HepG2 (cell line): Measurements from ENCODE around the gene C20orf96. TPM values are rescaled to one million over a fixed set of nuclear protein-coding genes. Genes with fewer than 3 reads are reported as not detected.

Source experiments
- ARNT2 ChIP-seq: sonication (generic); formaldehyde crosslinking; IDR thresholded peaks from 2 replicates; pipeline ENCODE4 v1.8.0; 2022; ENCODE audit warnings: mild to moderate bottlenecking, low read depth, missing genetic modification reagents, moderate library complexity
- ATAD3A ChIP-seq: sonication (generic); formaldehyde crosslinking; IDR thresholded peaks from 2 replicates; pipeline ENCODE4 v1.4.0; 2020; ENCODE audit warnings: missing genetic modification reagents
- CAMTA2 ChIP-seq: sonication (generic); formaldehyde crosslinking; IDR thresholded peaks from 2 replicates; pipeline ENCODE4 v1.4.0; 2020; ENCODE audit warnings: mild to moderate bottlenecking, missing genetic modification reagents, borderline replicate concordance
- RAD21 ChIP-seq: fragments of 450-650 bp; formaldehyde crosslinking; IDR thresholded peaks from 2 replicates; pipeline ENCODE4 v1.5.0; 2020; ENCODE audit warnings: mild to moderate bottlenecking
- RFX1 ChIP-seq: fragments of 450-650 bp; IDR thresholded peaks from 2 replicates; pipeline ENCODE4 v1.6.1; 2017
- SAP130 ChIP-seq: IDR thresholded peaks from 2 replicates; pipeline ENCODE4 v1.6.1; 2016; ENCODE audit warnings: low read depth
- SMARCC2 ChIP-seq: fragments of 450-650 bp; IDR thresholded peaks from 2 replicates; pipeline ENCODE4 v1.6.1; 2017; ENCODE audit warnings: antibody characterized with exemption, mild to moderate bottlenecking
- SOX6 ChIP-seq, 2 experiments: fragments of 450-650 bp in 1 of 2; sonication (generic) in 1 of 2; formaldehyde crosslinking in 1 of 2; IDR thresholded peaks; 2 replicates each; pipeline versions ENCODE4 v1.4.0 to v1.6.1; 2017 to 2020; ENCODE audit warnings: antibody characterized with exemption in 1 of 2, mild to moderate bottlenecking in 1 of 2, missing genetic modification reagents in 1 of 2
- TBX2 ChIP-seq: sonication (generic); formaldehyde crosslinking; IDR thresholded peaks from 2 replicates; pipeline ENCODE4 v1.5.0; 2020; ENCODE audit warnings: missing genetic modification reagents, mild to moderate bottlenecking, borderline replicate concordance
- TMF1 ChIP-seq: sonication (generic); formaldehyde crosslinking; IDR thresholded peaks from 2 replicates; pipeline ENCODE4 v1.8.1; 2022; ENCODE audit warnings: low read depth, missing genetic modification reagents
- TOE1 ChIP-seq: sonication (generic); formaldehyde crosslinking; IDR thresholded peaks from 2 replicates; pipeline ENCODE4 v1.4.0; 2020; ENCODE audit warnings: mild to moderate bottlenecking, missing genetic modification reagents
- U2AF2 ChIP-seq: fragments of 200-400 bp; formaldehyde crosslinking; IDR thresholded peaks from 2 replicates; pipeline ENCODE4 v1.6.1; 2017; ENCODE audit warnings: low read depth, mild to moderate bottlenecking, low read length
- ZNF326 ChIP-seq: sonication (generic); formaldehyde crosslinking; IDR thresholded peaks from 2 replicates; pipeline ENCODE4 v1.4.0; 2020; ENCODE audit warnings: missing genetic modification reagents, borderline replicate concordance
- ZNF737 ChIP-seq: sonication (generic); formaldehyde crosslinking; IDR thresholded peaks from 2 replicates; pipeline ENCODE4 v1.5.0; 2020; ENCODE audit warnings: missing genetic modification reagents, mild to moderate bottlenecking, borderline replicate concordance
- polyA plus RNA-seq, 8 experiments: library from polyadenylated mRNA; depleted of rRNA in 3 of 8; stranded (reverse) in 7 of 8; unstranded in 1 of 8; fragments of >200 nt; fragmentation: Illumina TruSeq in 4 of 8; extraction: Trizol in 4 of 8; gene quantifications; 2 replicates each; pipeline versions ENCODE4 v1.2.1 to v1.2.3, GENCODE V29; 2011 to 2016; ENCODE audit warnings: low read depth in 4 of 8, missing spikeins in 1 of 8, mixed read lengths in 1 of 8; ENCODE audit not compliant: insufficient read depth in 1 of 8
- total RNA-seq, 5 experiments: library from RNA; depleted of rRNA; stranded (reverse); fragments of >200 nt; fragmentation: Illumina TruSeq; extraction: Trizol; gene quantifications; 2 replicates each; pipeline ENCODE4 v1.2.3, GENCODE V29; 2016; ENCODE audit warnings: low read depth in 1 of 5
- TF ChIP-seq, protein P1 (sequence below): sonication (generic); formaldehyde crosslinking; IDR thresholded peaks from 2 replicates; pipeline ENCODE4 v1.5.0; 2020; ENCODE audit warnings: missing genetic modification reagents, mild to moderate bottlenecking, borderline replicate concordance
- TF ChIP-seq, protein P2 (sequence below): sonication (generic); formaldehyde crosslinking; IDR thresholded peaks from 2 replicates; pipeline ENCODE4 v1.5.1; 2020; ENCODE audit warnings: missing genetic modification reagents, mild to moderate bottlenecking, borderline replicate concordance
- TF ChIP-seq, protein P3 (sequence below): sonication (generic); formaldehyde crosslinking; conservative IDR thresholded peaks from 2 replicates; pipeline ENCODE4 v1.4.0; 2020; ENCODE audit warnings: missing genetic modification reagents
- TF ChIP-seq, protein P4 (sequence below): sonication (generic); formaldehyde crosslinking; IDR thresholded peaks from 2 replicates; pipeline ENCODE4 v1.8.1; 2023; ENCODE audit warnings: mild to moderate bottlenecking, missing genetic modification reagents
- TF ChIP-seq, protein P5 (sequence below): sonication (generic); formaldehyde crosslinking; IDR thresholded peaks from 2 replicates; pipeline ENCODE4 v1.5.0; 2020; ENCODE audit warnings: mild to moderate bottlenecking, missing genetic modification reagents
- TF ChIP-seq, protein P6 (sequence below): IDR thresholded peaks from 2 replicates; pipeline ENCODE4 v1.6.1; 2016; ENCODE audit warnings: missing compliant biosample characterization, missing genetic modification reagents, borderline replicate concordance

Gene C20orf96
- total and polyA plus RNA-seq, 2 of the 13 experiments (the other 11 are each of a cell fraction or from before 2014, with no cell fraction given), result 3.8 to 20.6 TPM

DNA sequence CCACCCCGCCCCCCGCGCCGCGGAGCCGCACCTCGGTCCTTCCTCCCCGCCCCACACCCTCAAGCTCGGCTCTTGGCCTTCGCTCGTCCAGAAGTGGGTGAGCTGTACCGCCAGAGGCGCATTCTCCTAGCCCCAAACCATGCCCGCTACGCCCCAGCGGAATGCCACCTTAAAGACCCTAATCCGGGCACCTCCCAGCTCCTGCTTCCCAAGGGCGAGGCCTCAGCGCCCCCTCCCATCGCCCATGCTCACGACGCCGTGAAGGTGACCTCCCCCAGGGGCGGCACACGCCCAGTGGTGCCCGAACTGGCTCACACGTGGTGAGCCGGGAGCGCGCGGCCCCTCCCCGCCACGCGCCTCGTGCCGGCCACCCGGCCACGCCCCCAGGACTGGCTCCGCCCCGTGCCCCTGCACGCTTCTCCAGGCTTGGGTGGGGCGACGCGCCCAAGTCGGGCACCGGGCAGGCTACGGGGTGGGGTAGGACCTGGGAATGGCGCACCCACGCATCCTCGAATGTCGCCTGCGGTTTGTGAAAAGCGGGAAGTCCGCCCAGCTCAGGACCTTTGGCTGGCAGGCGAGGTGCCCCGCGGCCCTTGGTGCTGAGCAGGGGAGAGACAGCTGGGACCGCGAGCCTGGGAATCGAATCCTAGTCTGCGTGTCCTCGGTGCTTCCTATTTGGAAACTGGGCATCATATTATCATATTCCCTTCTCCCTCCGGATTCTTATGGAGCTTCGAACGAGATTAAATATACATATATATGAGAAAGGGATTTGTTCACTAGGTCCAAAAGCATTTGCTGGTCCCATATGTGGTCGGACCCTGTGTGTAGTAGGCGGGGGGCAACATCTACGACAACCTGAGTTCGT is 33.9 kb upstream of the C20orf96 start (continued):
- peak; percentile 71 for TF ChIP-seq RAD21 (CRISPR knock-in tag)
- TF ChIP-seq TBX2 (CRISPR knock-in tag), result peak; percentile 98
- TF ChIP-seq, protein P1, sequence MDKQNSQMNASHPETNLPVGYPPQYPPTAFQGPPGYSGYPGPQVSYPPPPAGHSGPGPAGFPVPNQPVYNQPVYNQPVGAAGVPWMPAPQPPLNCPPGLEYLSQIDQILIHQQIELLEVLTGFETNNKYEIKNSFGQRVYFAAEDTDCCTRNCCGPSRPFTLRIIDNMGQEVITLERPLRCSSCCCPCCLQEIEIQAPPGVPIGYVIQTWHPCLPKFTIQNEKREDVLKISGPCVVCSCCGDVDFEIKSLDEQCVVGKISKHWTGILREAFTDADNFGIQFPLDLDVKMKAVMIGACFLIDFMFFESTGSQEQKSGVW (CRISPR knock-in tag), result peak; percentile 27; the same call in 1 of the 2 replicates
- TF ChIP-seq, protein P2, sequence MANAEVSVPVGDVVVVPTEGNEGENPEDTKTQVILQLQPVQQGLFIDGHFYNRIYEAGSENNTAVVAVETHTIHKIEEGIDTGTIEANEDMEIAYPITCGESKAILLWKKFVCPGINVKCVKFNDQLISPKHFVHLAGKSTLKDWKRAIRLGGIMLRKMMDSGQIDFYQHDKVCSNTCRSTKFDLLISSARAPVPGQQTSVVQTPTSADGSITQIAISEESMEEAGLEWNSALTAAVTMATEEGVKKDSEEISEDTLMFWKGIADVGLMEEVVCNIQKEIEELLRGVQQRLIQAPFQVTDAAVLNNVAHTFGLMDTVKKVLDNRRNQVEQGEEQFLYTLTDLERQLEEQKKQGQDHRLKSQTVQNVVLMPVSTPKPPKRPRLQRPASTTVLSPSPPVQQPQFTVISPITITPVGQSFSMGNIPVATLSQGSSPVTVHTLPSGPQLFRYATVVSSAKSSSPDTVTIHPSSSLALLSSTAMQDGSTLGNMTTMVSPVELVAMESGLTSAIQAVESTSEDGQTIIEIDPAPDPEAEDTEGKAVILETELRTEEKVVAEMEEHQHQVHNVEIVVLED (CRISPR knock-in tag), result peak; percentile 79
- TF ChIP-seq CAMTA2 (CRISPR knock-in tag), result peak; percentile 90
- no peak for TF ChIP-seq RFX1
- TF ChIP-seq, protein P3, sequence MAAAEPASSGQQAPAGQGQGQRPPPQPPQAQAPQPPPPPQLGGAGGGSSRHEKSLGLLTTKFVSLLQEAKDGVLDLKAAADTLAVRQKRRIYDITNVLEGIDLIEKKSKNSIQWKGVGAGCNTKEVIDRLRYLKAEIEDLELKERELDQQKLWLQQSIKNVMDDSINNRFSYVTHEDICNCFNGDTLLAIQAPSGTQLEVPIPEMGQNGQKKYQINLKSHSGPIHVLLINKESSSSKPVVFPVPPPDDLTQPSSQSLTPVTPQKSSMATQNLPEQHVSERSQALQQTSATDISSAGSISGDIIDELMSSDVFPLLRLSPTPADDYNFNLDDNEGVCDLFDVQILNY (CRISPR knock-in tag), result peak; percentile 78
- TF ChIP-seq, protein P4, sequence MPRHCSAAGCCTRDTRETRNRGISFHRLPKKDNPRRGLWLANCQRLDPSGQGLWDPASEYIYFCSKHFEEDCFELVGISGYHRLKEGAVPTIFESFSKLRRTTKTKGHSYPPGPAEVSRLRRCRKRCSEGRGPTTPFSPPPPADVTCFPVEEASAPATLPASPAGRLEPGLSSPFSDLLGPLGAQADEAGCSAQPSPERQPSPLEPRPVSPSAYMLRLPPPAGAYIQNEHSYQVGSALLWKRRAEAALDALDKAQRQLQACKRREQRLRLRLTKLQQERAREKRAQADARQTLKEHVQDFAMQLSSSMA, result peak; percentile 80; the same call in 1 of the 2 replicates
- TF ChIP-seq TOE1 (CRISPR knock-in tag), result peak; percentile 81; the same call in 1 of the 2 replicates
- TF ChIP-seq, protein P5, sequence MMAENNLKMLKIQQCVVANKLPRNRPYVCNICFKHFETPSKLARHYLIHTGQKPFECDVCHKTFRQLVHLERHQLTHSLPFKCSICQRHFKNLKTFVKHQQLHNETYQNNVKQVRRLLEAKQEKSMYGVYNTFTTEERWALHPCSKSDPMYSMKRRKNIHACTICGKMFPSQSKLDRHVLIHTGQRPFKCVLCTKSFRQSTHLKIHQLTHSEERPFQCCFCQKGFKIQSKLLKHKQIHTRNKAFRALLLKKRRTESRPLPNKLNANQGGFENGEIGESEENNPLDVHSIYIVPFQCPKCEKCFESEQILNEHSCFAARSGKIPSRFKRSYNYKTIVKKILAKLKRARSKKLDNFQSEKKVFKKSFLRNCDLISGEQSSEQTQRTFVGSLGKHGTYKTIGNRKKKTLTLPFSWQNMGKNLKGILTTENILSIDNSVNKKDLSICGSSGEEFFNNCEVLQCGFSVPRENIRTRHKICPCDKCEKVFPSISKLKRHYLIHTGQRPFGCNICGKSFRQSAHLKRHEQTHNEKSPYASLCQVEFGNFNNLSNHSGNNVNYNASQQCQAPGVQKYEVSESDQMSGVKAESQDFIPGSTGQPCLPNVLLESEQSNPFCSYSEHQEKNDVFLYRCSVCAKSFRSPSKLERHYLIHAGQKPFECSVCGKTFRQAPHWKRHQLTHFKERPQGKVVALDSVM, result peak; percentile 70
- no peak for TF ChIP-seq SMARCC2
- peak; percentile 27; the same call in 1 of the 2 replicates for TF ChIP-seq ATAD3A (CRISPR knock-in tag)
- peak; percentile 98 for TF ChIP-seq ARNT2 (CRISPR knock-in tag)
- TF ChIP-seq ZNF737 (CRISPR knock-in tag), result 0 out of 2 replicates have a peak, but pooled peaks have one; percentile 49
- TF ChIP-seq U2AF2, result no peak
- peak; percentile 87; the same call in 1 of the 2 replicates for TF ChIP-seq TMF1
- TF ChIP-seq, protein P6, sequence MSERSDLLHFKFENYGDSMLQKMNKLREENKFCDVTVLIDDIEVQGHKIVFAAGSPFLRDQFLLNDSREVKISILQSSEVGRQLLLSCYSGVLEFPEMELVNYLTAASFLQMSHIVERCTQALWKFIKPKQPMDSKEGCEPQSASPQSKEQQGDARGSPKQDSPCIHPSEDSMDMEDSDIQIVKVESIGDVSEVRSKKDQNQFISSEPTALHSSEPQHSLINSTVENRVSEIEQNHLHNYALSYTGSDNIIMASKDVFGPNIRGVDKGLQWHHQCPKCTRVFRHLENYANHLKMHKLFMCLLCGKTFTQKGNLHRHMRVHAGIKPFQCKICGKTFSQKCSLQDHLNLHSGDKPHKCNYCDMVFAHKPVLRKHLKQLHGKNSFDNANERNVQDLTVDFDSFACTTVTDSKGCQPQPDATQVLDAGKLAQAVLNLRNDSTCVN, result no peak; the same call in 1 of the 2 replicates
- TF ChIP-seq SAP130 (CRISPR knock-in tag), result peak; percentile 99
- no peak for TF ChIP-seq SOX6 (IDR thresholded peaks at IDR 0.05)
- TF ChIP-seq SOX6 (CRISPR knock-in tag; IDR thresholded peaks at IDR 0.05), result peak; percentile 64
- no peak; the same call in 1 of the 2 replicates for TF ChIP-seq ZNF326 (CRISPR knock-in tag)
